Right lobe of liver (tissue), 4 donors: ENCODE results near the gene EXOC8.
"Not testable (repeated sequence)": the region's sequence is repeated elsewhere in the genome, so short reads cannot be mapped to it uniquely, and the experiment has no call there.

ENCODE experiments used
- POLR2A ChIP-seq: fragments of 450-650 bp; IDR thresholded peaks from one replicate; pipeline ENCODE4 v1.6.1; 2017; ENCODE audit warnings: antibody characterized with exemption, mild to moderate bottlenecking
- TF ChIP-seq, protein P1 (sequence below), 4 donors: fragments of 200-600 bp in 3 of 4; fragments of 450-650 bp in 1 of 4; IDR thresholded peaks; one replicate each; pipeline versions ENCODE4 v1.5.1 to v1.8.0; 2016 to 2022; ENCODE audit warnings: antibody characterized with exemption in 4 of 4, mild to moderate bottlenecking in 2 of 4
- donor health status: DM: no; HTN: no; CAD: no.
- donor health status: DM: no; HTN: no; CAD: no.
- donor health status: DM: no; HTN: yes; CAD: no.

DNA sequence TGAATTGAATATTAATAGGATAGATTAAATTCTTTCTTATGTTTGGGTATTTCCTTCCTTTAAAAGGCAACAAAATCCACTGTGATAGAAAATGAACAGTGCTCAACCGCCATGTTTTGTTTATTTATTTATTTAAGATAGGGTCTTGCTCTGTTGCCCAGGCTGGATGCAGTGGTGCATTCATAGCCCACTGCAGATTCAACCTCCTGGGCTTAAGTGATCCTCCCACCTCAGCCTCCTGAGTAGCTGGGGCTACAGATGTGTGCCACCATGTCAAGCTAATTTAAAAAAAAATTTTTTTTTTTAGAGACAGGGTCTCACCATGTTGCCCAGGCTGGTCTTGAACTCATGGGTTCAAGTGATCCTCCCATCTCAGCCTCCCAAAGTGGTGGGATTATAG lies 11.2 kb upstream of the EXOC8 start:
- TF ChIP-seq, protein P1, sequence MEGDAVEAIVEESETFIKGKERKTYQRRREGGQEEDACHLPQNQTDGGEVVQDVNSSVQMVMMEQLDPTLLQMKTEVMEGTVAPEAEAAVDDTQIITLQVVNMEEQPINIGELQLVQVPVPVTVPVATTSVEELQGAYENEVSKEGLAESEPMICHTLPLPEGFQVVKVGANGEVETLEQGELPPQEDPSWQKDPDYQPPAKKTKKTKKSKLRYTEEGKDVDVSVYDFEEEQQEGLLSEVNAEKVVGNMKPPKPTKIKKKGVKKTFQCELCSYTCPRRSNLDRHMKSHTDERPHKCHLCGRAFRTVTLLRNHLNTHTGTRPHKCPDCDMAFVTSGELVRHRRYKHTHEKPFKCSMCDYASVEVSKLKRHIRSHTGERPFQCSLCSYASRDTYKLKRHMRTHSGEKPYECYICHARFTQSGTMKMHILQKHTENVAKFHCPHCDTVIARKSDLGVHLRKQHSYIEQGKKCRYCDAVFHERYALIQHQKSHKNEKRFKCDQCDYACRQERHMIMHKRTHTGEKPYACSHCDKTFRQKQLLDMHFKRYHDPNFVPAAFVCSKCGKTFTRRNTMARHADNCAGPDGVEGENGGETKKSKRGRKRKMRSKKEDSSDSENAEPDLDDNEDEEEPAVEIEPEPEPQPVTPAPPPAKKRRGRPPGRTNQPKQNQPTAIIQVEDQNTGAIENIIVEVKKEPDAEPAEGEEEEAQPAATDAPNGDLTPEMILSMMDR (IDR thresholded peaks at IDR 0.05), result not testable (repeated sequence)
- TF ChIP-seq POLR2A, result not testable (repeated sequence)
